Measurements from ENCODE around the gene TBL1X.

Gene TBL1X

GRCh38 chrX:9678215-9678965, 213.5 kb downstream of the TBL1X start:
- DNase-seq, result no peak

- DNase-seq, result no peak
Observed at GRCh38 chrX:9681011-9681410, 216.2 kb downstream of the TBL1X start.

- no peak for DNase-seq
Observed at GRCh38 chrX:9681422-9681821, 216.6 kb downstream of the TBL1X start.

GRCh38 chrX:9682456-9682855, 217.6 kb downstream of the TBL1X start:
- DNase-seq, result no peak

- no peak for DNase-seq
Observed at GRCh38 chrX:9682861-9683260, 218.0 kb downstream of the TBL1X start.

GRCh38 chrX:9683350-9683749, 218.5 kb downstream of the TBL1X start:
- no peak for DNase-seq

- no peak for DNase-seq
Observed at GRCh38 chrX:9687899-9688298, 223.0 kb downstream of the TBL1X start.

GRCh38 chrX:9688833-9689232, 224.0 kb downstream of the TBL1X start:
- DNase-seq, result no peak

GRCh38 chrX:9690046-9690445, 225.2 kb downstream of the TBL1X start:
- DNase-seq, result no peak

GRCh38 chrX:9693307-9694001, 228.6 kb downstream of the TBL1X start:
- DNase-seq, result no peak

- no peak for DNase-seq
Observed at GRCh38 chrX:9698576-9698975, 233.7 kb downstream of the TBL1X start.

- no peak for DNase-seq
Observed at GRCh38 chrX:9700555-9700954, 235.7 kb downstream of the TBL1X start.

GRCh38 chrX:9701790-9702189, 236.9 kb downstream of the TBL1X start:
- DNase-seq, result no peak

- DNase-seq, result no peak
Observed at GRCh38 chrX:9703406-9703805, 238.5 kb downstream of the TBL1X start.

- no peak for DNase-seq
Observed at GRCh38 chrX:9704876-9705465, 240.1 kb downstream of the TBL1X start.

- DNase-seq, result no peak
Observed at GRCh38 chrX:9706421-9706820, 241.6 kb downstream of the TBL1X start.

GRCh38 chrX:9707306-9708033, 242.6 kb downstream of the TBL1X start:
- no peak for DNase-seq

- no peak for DNase-seq
Observed at GRCh38 chrX:9708086-9708485, 243.2 kb downstream of the TBL1X start.

- DNase-seq, result peak; percentile 5
Observed at GRCh38 chrX:9708923-9709553, 244.2 kb downstream of the TBL1X start.

- DNase-seq, result no peak
Observed at GRCh38 chrX:9710332-9710731, 245.5 kb downstream of the TBL1X start.

- DNase-seq, result no peak
Observed at GRCh38 chrX:9717376-9717775, 252.5 kb downstream of the TBL1X start.

- peak; percentile 49 for DNase-seq
Observed at GRCh38 chrX:9724711-9725110, 259.9 kb downstream of the TBL1X start.

GRCh38 chrX:9728261-9728660, 263.4 kb downstream of the TBL1X start:
- DNase-seq, result no peak
